K562 (cell line): ENCODE data around the gene P2RY8. TPM values are rescaled to one million over a fixed set of nuclear protein-coding genes. Genes with fewer than 3 reads are reported as not detected.
A peak's percentile ranks its signal among the peaks of the same experiment; 100 is the strongest.

ENCODE experiments used
- ATAC-seq: fragments of 200-7000 bp; cut with Tn5 transposase; 3 replicates; pipeline ENCODE4 v1.9.1; 2020; ENCODE audit warnings: moderate library complexity
- BruUV-seq: library from RNA; stranded (reverse); fragments of 400-500 nt; replicated peaks from 2 replicates; lab custom pipeline; 2021; lab: Mats Ljungman, UMichigan
- CTCF ChIA-PET: fragments of 300-600 bp; formaldehyde crosslinking; extraction: SDS; loops from one replicate; lab custom pipeline; 2021; ENCODE audit warnings: low intra/inter-chr PET ratio; lab: Yijun Ruan, JAX
- POLR2A ChIA-PET: fragments of 300-600, 350-650 bp; sonication (Branson Sonifier 250); formaldehyde crosslinking; extraction: SDS; loops from one replicate; lab custom pipeline; 2021; ENCODE audit warnings: antibody characterized with exemption, inconsistent platforms; lab: Yijun Ruan, JAX
- DNase-seq, 4 experiments: peaks; one replicate each; pipeline versions ENCODE4 v3.0.0 to v3.0.0-alpha.2; 2011 to 2018; ENCODE audit warnings: low spot score in 3 of 4, mixed read lengths in 3 of 4; ENCODE audit errors: extremely low read depth in 1 of 4
- FAIRE-seq: peaks from 2 replicates; lab custom pipeline; 2011; peaks lifted over from hg19 to GRCh38; lab: Jason Lieb, UNC
- H2AFZ ChIP-seq: 2 replicates; pipeline ENCODE4 v1.6.0; 2011; ENCODE audit warnings: low read depth, low read length, control low read depth, inconsistent platforms
- H3K27ac ChIP-seq: fragments of 200-600 bp; 3 replicates; pipeline ENCODE4 v1.8.0; 2011; ENCODE audit warnings: low read depth, mild to moderate bottlenecking, control low read depth, inconsistent platforms, low read length, moderate library complexity, mixed read lengths; ENCODE audit errors: extremely low read depth
- H3K27me3 ChIP-seq, 2 experiments: fragments of 300-600 bp in 1 of 2; 2 replicates in 1 of 2; 3 replicates in 1 of 2; pipeline versions ENCODE4 v1.6.0 to v1.8.0; 2011; ENCODE audit warnings: inconsistent platforms in 2 of 2, low read length in 2 of 2, mild to moderate bottlenecking in 1 of 2, mixed read lengths in 1 of 2, moderate library complexity in 1 of 2; ENCODE audit not compliant: control insufficient read depth in 2 of 2, insufficient read depth in 2 of 2
- H3K36me3 ChIP-seq: fragments of 300-600 bp; 3 replicates; pipeline ENCODE4 v1.8.0; 2011; ENCODE audit warnings: mild to moderate bottlenecking, low read length, inconsistent platforms; ENCODE audit not compliant: control insufficient read depth, insufficient read depth
- H3K4me1 ChIP-seq, 2 experiments: fragments of 200-600 bp in 1 of 2; replicated peaks in 1 of 2; 2 replicates in 1 of 2; 3 replicates in 1 of 2; pipeline versions ENCODE4 v1.5.1 to v1.8.0; 2011; ENCODE audit warnings: inconsistent platforms in 2 of 2, low read length in 2 of 2, mild to moderate bottlenecking in 1 of 2, mixed read lengths in 1 of 2, moderate library complexity in 1 of 2; ENCODE audit not compliant: control insufficient read depth in 2 of 2, insufficient read depth in 2 of 2
- H3K4me2 ChIP-seq: 2 replicates; pipeline ENCODE4 v1.6.1; 2011; ENCODE audit warnings: low read length, control low read depth, inconsistent platforms, mixed read lengths; ENCODE audit not compliant: insufficient read depth
- H3K4me3 ChIP-seq: fragments of 200-600 bp; sonication (generic), shearing (Covaris generic); 2 replicates; pipeline ENCODE4 v1.5.1; 2016; ENCODE audit warnings: control low read depth, inconsistent platforms
- H3K79me2 ChIP-seq: fragments of 200-600 bp; 3 replicates; pipeline ENCODE4 v1.8.0; 2011; ENCODE audit warnings: low read length, inconsistent platforms; ENCODE audit not compliant: control insufficient read depth, insufficient read depth
- H3K9ac ChIP-seq, 2 experiments: 2 replicates each; pipeline versions ENCODE4 v1.6.0 to v1.6.1; 2011; ENCODE audit warnings: low read depth in 2 of 2, low read length in 2 of 2, control low read depth in 1 of 2, inconsistent platforms in 1 of 2, mild to moderate bottlenecking in 1 of 2, mixed read lengths in 1 of 2; ENCODE audit not compliant: insufficient read depth in 1 of 2
- H3K9me1 ChIP-seq: one replicate; pipeline ENCODE4 v1.6.0; 2011; ENCODE audit warnings: inconsistent platforms, mild to moderate bottlenecking, low read length, moderate library complexity; ENCODE audit not compliant: control insufficient read depth, insufficient read depth
- H3K9me3 ChIP-seq: replicated peaks from 2 replicates; pipeline ENCODE4 v1.5.1; 2011; ENCODE audit warnings: low read depth, low read length, inconsistent platforms; ENCODE audit not compliant: control insufficient read depth, insufficient read depth
- H4K20me1 ChIP-seq: replicated peaks from 2 replicates; pipeline ENCODE4 v1.6.1; 2011; ENCODE audit warnings: low read length, inconsistent platforms, mixed read lengths; ENCODE audit not compliant: control insufficient read depth, insufficient read depth
- ZNF134 ChIP-seq: fragments of 250-450 bp; sonication (Bioruptor Pico); conservative IDR thresholded peaks from 2 replicates; pipeline ENCODE4 v1.4.0; 2020
- ZNF146 ChIP-seq: IDR thresholded peaks from one replicate; pipeline ENCODE4 v1.6.1; 2018; ENCODE audit warnings: missing compliant biosample characterization; ENCODE audit not compliant: unreplicated experiment
- WGBS: fragments of 100-300 bp; shearing (Covaris generic); methylation state at CpG from one replicate; pipeline ENCODE4 v1.1.6; 2016; ENCODE audit warnings: low coverage, mixed read lengths; ENCODE audit not compliant: insufficient coverage; ENCODE audit errors: missing lambda C conversion rate; 5-methylcytosine and 5-hydroxymethylcytosine counted together
- in situ Hi-C: fragments of 300-500 bp; cut with MboI; formaldehyde crosslinking; loops from 4 replicates; pipeline ENCODE4 v1.15.0; 2018; ENCODE audit warnings: inconsistent platforms, mixed read lengths
- intact Hi-C: fragments of 100-400 bp; cut with micrococcal nuclease; formaldehyde crosslinking; loops from 2 replicates; pipeline ENCODE4 v1.14.2; 2022
- polyA plus RNA-seq, 8 experiments: library from polyadenylated mRNA; depleted of rRNA in 4 of 8; stranded (reverse) in 5 of 8; unstranded in 3 of 8; fragments of >200 nt; fragmentation: Nextera tagmentation in 2 of 8; fragmentation: Illumina TruSeq in 1 of 8; extraction: Ambion mirVana in 2 of 8; extraction: Trizol in 1 of 8; gene quantifications; 2 replicates each; pipeline versions ENCODE4 v1.2.1 to v1.2.3, GENCODE V29; 2011 to 2014; ENCODE audit warnings: inconsistent platforms in 1 of 8, missing spikeins in 1 of 8
- total RNA-seq, 7 experiments: library from RNA; depleted of rRNA in 6 of 7; stranded (reverse); fragments of >200 nt in 6 of 7; fragmentation: Illumina TruSeq in 2 of 7; extraction: Trizol in 2 of 7; gene quantifications; 2 replicates each; pipeline versions ENCODE4 v1.2.1 to v1.2.3, GENCODE V29; 2011 to 2021; ENCODE audit warnings: low replicate concordance in 1 of 7
- TF ChIP-seq, protein P1 (sequence below): IDR thresholded peaks from 2 replicates; pipeline ENCODE4 v1.6.1; 2016; ENCODE audit warnings: missing genetic modification characterization, missing compliant biosample characterization

Gene P2RY8
- total and polyA plus RNA-seq, 9 of the 15 experiments (the other 6 are each of a cell fraction or from before 2014, with no cell fraction given), result 0.04 to 0.69 (median 0.08) TPM; not detected in 3

- no peak for TF ChIP-seq ZNF146 (CRISPR knock-in tag)
- no peak for TF ChIP-seq ZNF134 (CRISPR knock-in tag)
- TF ChIP-seq, protein P1, sequence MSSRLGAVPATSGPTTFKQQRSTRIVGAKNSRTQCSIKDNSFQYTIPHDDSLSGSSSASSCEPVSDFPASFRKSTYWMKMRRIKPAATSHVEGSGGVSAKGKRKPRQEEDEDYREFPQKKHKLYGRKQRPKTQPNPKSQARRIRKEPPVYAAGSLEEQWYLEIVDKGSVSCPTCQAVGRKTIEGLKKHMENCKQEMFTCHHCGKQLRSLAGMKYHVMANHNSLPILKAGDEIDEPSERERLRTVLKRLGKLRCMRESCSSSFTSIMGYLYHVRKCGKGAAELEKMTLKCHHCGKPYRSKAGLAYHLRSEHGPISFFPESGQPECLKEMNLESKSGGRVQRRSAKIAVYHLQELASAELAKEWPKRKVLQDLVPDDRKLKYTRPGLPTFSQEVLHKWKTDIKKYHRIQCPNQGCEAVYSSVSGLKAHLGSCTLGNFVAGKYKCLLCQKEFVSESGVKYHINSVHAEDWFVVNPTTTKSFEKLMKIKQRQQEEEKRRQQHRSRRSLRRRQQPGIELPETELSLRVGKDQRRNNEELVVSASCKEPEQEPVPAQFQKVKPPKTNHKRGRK (tag), result peak; percentile 99
- Histone ChIP-seq H3K36me3 (no peaks in the 10 kb centered on the region), H2AFZ (no peak overlapping the region), H3K27me3 (peaks cover 2 to 28% of the 10 kb centered on the region in 2 experiments; a peak in 3 of 5 replicates), H3K9me1 (no peaks in the 10 kb centered on the region), H3K9me3 (no peaks in the 10 kb centered on the region), H3K9ac (no peak overlapping the region), H3K4me3 (no peak overlapping the region), H4K20me1 (no peaks in the 10 kb centered on the region), H3K4me1 (no peaks in the 10 kb centered on the region), H3K4me2 (no peak overlapping the region), H3K27ac (no peak overlapping the region), H3K79me2 (no peaks in the 10 kb centered on the region)
- WGBS, result 20% methylated on average over 3 of the region's 3 CpGs
- in situ Hi-C loops (no loop called here), intact Hi-C loops (no loop called here)
- DNase-seq, result no peak
- BruUV-seq, result no TSS peak
- ATAC-seq, result no peak
- POLR2A ChIA-PET, result no interaction called here
- no peak for FAIRE-seq
- CTCF ChIA-PET, result no interaction called here
Measured at GRCh38 chrX:1551959-1552546, 15.1 kb upstream of the P2RY8 start.
